Measurements from ENCODE around the gene RCOR2. TPM values are rescaled to one million over a fixed set of nuclear protein-coding genes. Genes with fewer than 3 reads are reported as not detected.

Gene RCOR2
- total RNA-seq, 1 donor from 2014 or later: not detected

DNA sequence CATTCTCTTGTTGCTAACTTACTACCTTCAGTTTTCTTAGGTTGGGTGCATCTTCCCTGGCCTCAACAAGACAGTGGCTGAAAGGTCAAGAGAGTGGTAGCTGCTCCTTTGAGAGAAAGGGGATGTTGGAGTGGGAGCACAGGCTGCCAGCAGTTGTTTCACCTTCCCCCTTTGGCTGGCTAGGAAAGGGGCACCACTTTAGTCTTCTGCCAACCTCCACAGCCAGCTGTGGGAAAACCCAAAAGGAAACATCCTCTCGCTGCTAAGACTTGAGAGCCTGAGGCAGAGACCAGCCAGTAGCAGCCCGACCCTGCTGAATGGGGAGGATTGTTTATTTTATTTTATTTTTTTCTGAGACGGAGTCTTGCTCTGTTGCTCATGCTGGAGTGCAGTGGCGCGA, 43.7 kb downstream of the RCOR2 start:
- no peak for DNase-seq (ENCODE audit: extremely low spot score in 2 of 2)
- H3K36me3 ChIP-seq: no peaks in the 10 kb centered on the region
- no peak overlapping the region for H3K4me3 ChIP-seq
- H3K27ac ChIP-seq: no peak overlapping the region
- peaks cover 77% of the 10 kb centered on the region for H3K4me1 ChIP-seq
- H3K27me3 ChIP-seq: no peaks in the 10 kb centered on the region
- TF ChIP-seq CTCF (IDR thresholded peaks at IDR 0.05): no peak
- no peak for TF ChIP-seq POLR2A (IDR thresholded peaks at IDR 0.05)
- TF ChIP-seq POLR2AphosphoS5 (IDR thresholded peaks at IDR 0.05; ENCODE audit: insufficient read depth in 1 of 2, low read depth in 1 of 2): no peak
- H3K9me3 ChIP-seq: no peaks in the 10 kb centered on the region
- intact Hi-C loops (cut with DNase I): no loop called here

GRCh38 chr11:63872800-63873197, 44.2 kb downstream of the RCOR2 start:
- intact Hi-C loops (cut with DNase I): no loop called here
- no peaks in the 10 kb centered on the region for H3K9me3 ChIP-seq
- no peaks in the 10 kb centered on the region for H3K36me3 ChIP-seq
- H3K4me1 ChIP-seq: peaks cover 78% of the 10 kb centered on the region
- DNase-seq (ENCODE audit: extremely low spot score in 2 of 2): no peak
- H3K4me3 ChIP-seq: no peak overlapping the region
- TF ChIP-seq POLR2A (IDR thresholded peaks at IDR 0.05) (no peak), POLR2AphosphoS5 (IDR thresholded peaks at IDR 0.05; ENCODE audit: insufficient read depth in 1 of 2, low read depth in 1 of 2) (no peak), CTCF (IDR thresholded peaks at IDR 0.05) (no peak)
- H3K27me3 ChIP-seq: no peaks in the 10 kb centered on the region
- peak overlapping the region; percentile 36 for H3K27ac ChIP-seq

GRCh38 chr11:63871962-63872799, 44.8 kb downstream of the RCOR2 start:
- peak in 1 of 2 donors; percentile 95 for DNase-seq (ENCODE audit: extremely low spot score in 2 of 2)
- no peaks in the 10 kb centered on the region for H3K9me3 ChIP-seq
- no peaks in the 10 kb centered on the region for H3K36me3 ChIP-seq
- H3K27ac ChIP-seq: peak overlapping the region; percentile 36
- H3K4me1 ChIP-seq: peaks cover 74% of the 10 kb centered on the region
- no peaks in the 10 kb centered on the region for H3K27me3 ChIP-seq
- intact Hi-C loops (cut with DNase I): no loop called here
- TF ChIP-seq POLR2AphosphoS5 (IDR thresholded peaks at IDR 0.05; ENCODE audit: insufficient read depth in 1 of 2, low read depth in 1 of 2) (peak; percentile 47 to 90), CTCF (IDR thresholded peaks at IDR 0.05) (peak in 2 of 3 experiments; percentile 26 to 40), POLR2A (IDR thresholded peaks at IDR 0.05) (peak in 1 of 2 donors; percentile 5)
- peak overlapping the region in 1 of 2 donors; percentile 9 for H3K4me3 ChIP-seq

- Histone ChIP-seq H3K4me3 (no peak overlapping the region), H3K27ac (peak overlapping the region; percentile 45), H3K27me3 (no peaks in the 10 kb centered on the region), H3K36me3 (no peaks in the 10 kb centered on the region), H3K4me1 (peaks cover 90% of the 10 kb centered on the region), H3K9me3 (no peaks in the 10 kb centered on the region)
- TF ChIP-seq POLR2AphosphoS5 (IDR thresholded peaks at IDR 0.05; ENCODE audit: insufficient read depth in 1 of 2, low read depth in 1 of 2) (no peak), POLR2A (IDR thresholded peaks at IDR 0.05) (no peak), CTCF (IDR thresholded peaks at IDR 0.05) (no peak)
- intact Hi-C loops (cut with DNase I): no loop called here
- DNase-seq (ENCODE audit: extremely low spot score in 2 of 2): no peak
These were observed 46.4 kb downstream of the RCOR2 start for GRCh38 chr11:63870351-63871140.

All from vagina (tissue), 2 donors.